Mesendoderm (in vitro differentiated cells): ENCODE data around the gene MYH14.

Source experiments
- DNase-seq: peaks from one replicate; pipeline ENCODE4 v3.0.0; 2013
- H2AK5ac ChIP-seq: 2 replicates; pipeline ENCODE4 v1.6.1; 2013; ENCODE audit warnings: low read length, inconsistent platforms
- H2BK120ac ChIP-seq: 2 replicates; pipeline ENCODE4 v1.6.1; 2013; ENCODE audit warnings: low read depth, mild to moderate bottlenecking, low read length, moderate library complexity, mixed read lengths
- H2BK15ac ChIP-seq: replicated peaks from 2 replicates; pipeline ENCODE4 v1.6.1; 2013; ENCODE audit warnings: low read depth, mild to moderate bottlenecking, moderate library complexity
- H2BK5ac ChIP-seq: 2 replicates; pipeline ENCODE4 v1.6.1; 2013; ENCODE audit warnings: low read length, inconsistent platforms
- H3K18ac ChIP-seq: 2 replicates; pipeline ENCODE4 v1.6.1; 2013; ENCODE audit warnings: mild to moderate bottlenecking, low read length, mixed read lengths
- H3K23ac ChIP-seq: one replicate; pipeline ENCODE4 v1.6.1; 2013; ENCODE audit warnings: low read length
- H3K27ac ChIP-seq: 2 replicates; pipeline ENCODE4 v1.5.1; 2013; ENCODE audit warnings: low read depth, mild to moderate bottlenecking, inconsistent platforms, low read length, moderate library complexity
- H3K27me3 ChIP-seq: 2 replicates; pipeline ENCODE4 v1.6.1; 2013; ENCODE audit warnings: low read length, control low read depth, mild to moderate bottlenecking, inconsistent platforms; ENCODE audit not compliant: insufficient read depth, poor library complexity
- H3K36me3 ChIP-seq: 2 replicates; pipeline ENCODE4 v1.6.1; 2013; ENCODE audit warnings: low read length, inconsistent platforms; ENCODE audit not compliant: control insufficient read depth, insufficient read depth
- H3K4ac ChIP-seq: one replicate; pipeline ENCODE4 v1.6.1; 2013; ENCODE audit warnings: low read depth, mild to moderate bottlenecking, low read length, moderate library complexity
- H3K4me1 ChIP-seq: 2 replicates; pipeline ENCODE4 v1.6.1; 2013; ENCODE audit warnings: low read depth, low read length, inconsistent platforms; ENCODE audit not compliant: control insufficient read depth
- H3K4me2 ChIP-seq: 2 replicates; pipeline ENCODE4 v1.6.1; 2013; ENCODE audit warnings: low read length
- H3K4me3 ChIP-seq: 2 replicates; pipeline ENCODE4 v1.5.1; 2013; ENCODE audit warnings: mild to moderate bottlenecking, low read length
- H3K56ac ChIP-seq: one replicate; pipeline ENCODE4 v1.6.1; 2013; ENCODE audit warnings: low read length
- H3K79me1 ChIP-seq: 2 replicates; pipeline ENCODE4 v1.6.1; 2013; ENCODE audit warnings: low read length, inconsistent platforms
- H3K79me2 ChIP-seq: 2 replicates; pipeline ENCODE4 v1.6.1; 2013; ENCODE audit warnings: mild to moderate bottlenecking, low read length; ENCODE audit not compliant: control insufficient read depth, insufficient read depth
- H3K9ac ChIP-seq: 2 replicates; pipeline ENCODE4 v1.6.1; 2013; ENCODE audit warnings: low read length, inconsistent platforms
- H4K5ac ChIP-seq: one replicate; pipeline ENCODE4 v1.6.1; 2013; ENCODE audit warnings: low read length
- H4K8ac ChIP-seq: one replicate; pipeline ENCODE4 v1.6.1; 2013; ENCODE audit warnings: low read depth, mild to moderate bottlenecking, control low read depth, low read length, moderate library complexity
- WGBS: extraction: QIAGEN DNeasy Blood & Tissue Kit; methylation state at CpG from one replicate; pipeline ENCODE4 v1.1.7; 2013; ENCODE audit warnings: low lambda C conversion rate, missing lambda C conversion rate; ENCODE audit not compliant: insufficient coverage; ENCODE audit errors: extremely low coverage; 5-methylcytosine and 5-hydroxymethylcytosine counted together

The MYH14 gene

GRCh38 chr19:50280983-50281382 lies 77.6 kb downstream of the MYH14 start:
- Histone ChIP-seq H2BK15ac (no peak overlapping the region), H4K5ac (no peak overlapping the region), H3K79me1 (no peaks in the 10 kb centered on the region), H3K23ac (no peak overlapping the region), H3K56ac (no peak overlapping the region), H3K36me3 (no peaks in the 10 kb centered on the region), H3K4ac (no peak overlapping the region), H3K4me1 (no peaks in the 10 kb centered on the region), H2BK5ac (no peak overlapping the region), H3K27ac (no peak overlapping the region), H3K27me3 (no peaks in the 10 kb centered on the region), H3K4me3 (no peak overlapping the region), H3K9ac (no peak overlapping the region), H3K18ac (no peak overlapping the region), H3K79me2 (no peaks in the 10 kb centered on the region), H2AK5ac (no peak overlapping the region), H4K8ac (no peak overlapping the region), H3K4me2 (no peak overlapping the region), H2BK120ac (no peak overlapping the region)
- WGBS = no CpG with 5 or more reads among the region's 3 CpGs
- DNase-seq = no peak

GRCh38 chr19:50281491-50281890 lies 78.1 kb downstream of the MYH14 start:
- no peak overlapping the region for H4K5ac ChIP-seq

GRCh38 chr19:50285833-50286232 lies 82.4 kb downstream of the MYH14 start:
- no CpG with 5 or more reads among the region's 2 CpGs for WGBS

More at GRCh38 chr19:50281491-50281890, 78.1 kb downstream of the MYH14 start:
- Histone ChIP-seq H3K18ac (no peak overlapping the region), H3K23ac (no peak overlapping the region), H2BK15ac (no peak overlapping the region), H2BK120ac (no peak overlapping the region), H3K4me1 (no peaks in the 10 kb centered on the region), H4K8ac (no peak overlapping the region), H3K79me1 (no peaks in the 10 kb centered on the region), H3K27me3 (no peaks in the 10 kb centered on the region), H3K4ac (no peak overlapping the region), H2AK5ac (no peak overlapping the region), H3K4me2 (no peak overlapping the region), H3K4me3 (no peak overlapping the region), H3K79me2 (no peaks in the 10 kb centered on the region), H3K56ac (no peak overlapping the region), H3K27ac (no peak overlapping the region), H3K9ac (no peak overlapping the region), H2BK5ac (no peak overlapping the region), H3K36me3 (no peaks in the 10 kb centered on the region)
- no CpG with 5 or more reads among the region's 22 CpGs for WGBS
- no peak for DNase-seq

GRCh38 chr19:50286443-50286842 lies 83.0 kb downstream of the MYH14 start:
- Histone ChIP-seq H4K5ac (no peak overlapping the region), H2BK5ac (no peak overlapping the region), H3K4ac (no peak overlapping the region), H4K8ac (no peak overlapping the region), H3K9ac (no peak overlapping the region), H3K18ac (no peak overlapping the region), H2BK120ac (no peak overlapping the region), H3K4me1 (no peaks in the 10 kb centered on the region), H3K79me2 (no peaks in the 10 kb centered on the region), H3K23ac (no peak overlapping the region), H3K27ac (no peak overlapping the region), H3K56ac (no peak overlapping the region), H2AK5ac (no peak overlapping the region), H3K4me3 (no peak overlapping the region), H3K27me3 (no peaks in the 10 kb centered on the region), H2BK15ac (no peak overlapping the region), H3K36me3 (no peaks in the 10 kb centered on the region), H3K4me2 (no peak overlapping the region), H3K79me1 (no peaks in the 10 kb centered on the region)
- DNase-seq = no peak
- WGBS = no CpG with 5 or more reads among the region's 18 CpGs

More at GRCh38 chr19:50285833-50286232, 82.4 kb downstream of the MYH14 start:
- Histone ChIP-seq H3K79me1 (no peaks in the 10 kb centered on the region), H4K5ac (no peak overlapping the region), H3K27me3 (no peaks in the 10 kb centered on the region), H2BK5ac (no peak overlapping the region), H4K8ac (no peak overlapping the region), H2BK120ac (no peak overlapping the region), H2AK5ac (no peak overlapping the region), H3K4ac (no peak overlapping the region), H3K56ac (no peak overlapping the region), H3K18ac (no peak overlapping the region), H3K9ac (no peak overlapping the region), H3K27ac (no peak overlapping the region), H3K4me1 (no peaks in the 10 kb centered on the region), H3K4me3 (no peak overlapping the region), H3K36me3 (no peaks in the 10 kb centered on the region), H3K23ac (no peak overlapping the region), H3K79me2 (no peaks in the 10 kb centered on the region), H2BK15ac (no peak overlapping the region), H3K4me2 (no peak overlapping the region)
- no peak for DNase-seq

GRCh38 chr19:50287331-50287730 lies 83.9 kb downstream of the MYH14 start:
- WGBS = no CpG with 5 or more reads among the region's 2 CpGs
- DNase-seq = no peak
- Histone ChIP-seq H3K79me2 (no peaks in the 10 kb centered on the region), H3K9ac (no peak overlapping the region), H3K27ac (no peak overlapping the region), H2BK120ac (no peak overlapping the region), H3K79me1 (no peaks in the 10 kb centered on the region), H3K4me1 (no peaks in the 10 kb centered on the region), H4K5ac (no peak overlapping the region), H2BK5ac (no peak overlapping the region), H2AK5ac (no peak overlapping the region), H3K27me3 (no peaks in the 10 kb centered on the region), H3K4me3 (no peak overlapping the region), H3K36me3 (no peaks in the 10 kb centered on the region), H3K23ac (no peak overlapping the region), H3K4ac (no peak overlapping the region), H4K8ac (no peak overlapping the region), H2BK15ac (no peak overlapping the region), H3K4me2 (no peak overlapping the region), H3K18ac (no peak overlapping the region), H3K56ac (no peak overlapping the region)

- H3K36me3 ChIP-seq = no peaks in the 10 kb centered on the region
- H4K8ac ChIP-seq = no peak overlapping the region
- no peaks in the 10 kb centered on the region for H3K27me3 ChIP-seq
- no peak overlapping the region for H3K56ac ChIP-seq
- no peaks in the 10 kb centered on the region for H3K4me1 ChIP-seq
- DNase-seq = no peak
- no peaks in the 10 kb centered on the region for H3K79me2 ChIP-seq
- H2AK5ac ChIP-seq = no peak overlapping the region
- H2BK120ac ChIP-seq = no peak overlapping the region
- H3K4me3 ChIP-seq = no peak overlapping the region
- H3K23ac ChIP-seq = no peak overlapping the region
- no peak overlapping the region for H2BK15ac ChIP-seq
- no peak overlapping the region for H4K5ac ChIP-seq
- H3K27ac ChIP-seq = no peak overlapping the region
- no peaks in the 10 kb centered on the region for H3K79me1 ChIP-seq
- H3K9ac ChIP-seq = no peak overlapping the region
- H3K4me2 ChIP-seq = no peak overlapping the region
- no peak overlapping the region for H3K18ac ChIP-seq
- no peak overlapping the region for H2BK5ac ChIP-seq
- H3K4ac ChIP-seq = no peak overlapping the region
- no CpG with 5 or more reads among the region's 5 CpGs for WGBS
These were observed 85.5 kb downstream of the MYH14 start for GRCh38 chr19:50288954-50289353.
